PFSK-1 (cell line): Measurements from ENCODE around the gene PCMT1.

ENCODE experiments used
- FOXP2 ChIP-seq: optimal IDR thresholded peaks from 2 replicates; pipeline ENCODE3; 2011; ENCODE audit warnings: borderline replicate concordance, control low read depth, inconsistent platforms; ENCODE audit not compliant: insufficient read depth; ENCODE audit errors: extremely low read length, extremely low read depth
- POLR2AphosphoS5 ChIP-seq: IDR thresholded peaks from 2 replicates; pipeline ENCODE4 v1.6.1; 2012; ENCODE audit warnings: low read depth, mild to moderate bottlenecking, control low read depth, low read length, moderate library complexity
- REST ChIP-seq, 2 experiments: IDR thresholded peaks; 2 replicates each; pipeline versions ENCODE4 v1.6.1 to v1.8.0; 2011 to 2012; ENCODE audit warnings: low read depth in 2 of 2, low read length in 2 of 2, control low read depth in 1 of 2, inconsistent platforms in 1 of 2, mild to moderate bottlenecking in 1 of 2, moderate library complexity in 1 of 2; ENCODE audit not compliant: insufficient read depth in 1 of 2
- SIN3A ChIP-seq: IDR thresholded peaks from 2 replicates; pipeline ENCODE4 v1.6.1; 2012; ENCODE audit warnings: mild to moderate bottlenecking, low read length, moderate library complexity, borderline replicate concordance; ENCODE audit not compliant: insufficient read depth
- TAF1 ChIP-seq: IDR thresholded peaks from 2 replicates; pipeline ENCODE4 v1.6.1; 2012; ENCODE audit warnings: low read length, control low read depth, borderline replicate concordance; ENCODE audit not compliant: insufficient read depth

The PCMT1 gene

GRCh38 chr6:149855040-149855654 is 105.6 kb downstream of the PCMT1 start:
- TF ChIP-seq TAF1 = no peak
- TF ChIP-seq SIN3A = no peak
- TF ChIP-seq POLR2AphosphoS5 = no peak
- no peak for TF ChIP-seq FOXP2
- no peak for TF ChIP-seq REST (IDR thresholded peaks at IDR 0.05; ENCODE audit: insufficient read depth in 1 of 2, low read depth in 2 of 2, low read length in 2 of 2)

- TF ChIP-seq SIN3A (no peak), FOXP2 (no peak), POLR2AphosphoS5 (no peak), TAF1 (no peak), REST (IDR thresholded peaks at IDR 0.05; ENCODE audit: insufficient read depth in 1 of 2, low read depth in 2 of 2, low read length in 2 of 2) (no peak)
Observed at GRCh38 chr6:149855741-149856140, 106.2 kb downstream of the PCMT1 start.

DNA sequence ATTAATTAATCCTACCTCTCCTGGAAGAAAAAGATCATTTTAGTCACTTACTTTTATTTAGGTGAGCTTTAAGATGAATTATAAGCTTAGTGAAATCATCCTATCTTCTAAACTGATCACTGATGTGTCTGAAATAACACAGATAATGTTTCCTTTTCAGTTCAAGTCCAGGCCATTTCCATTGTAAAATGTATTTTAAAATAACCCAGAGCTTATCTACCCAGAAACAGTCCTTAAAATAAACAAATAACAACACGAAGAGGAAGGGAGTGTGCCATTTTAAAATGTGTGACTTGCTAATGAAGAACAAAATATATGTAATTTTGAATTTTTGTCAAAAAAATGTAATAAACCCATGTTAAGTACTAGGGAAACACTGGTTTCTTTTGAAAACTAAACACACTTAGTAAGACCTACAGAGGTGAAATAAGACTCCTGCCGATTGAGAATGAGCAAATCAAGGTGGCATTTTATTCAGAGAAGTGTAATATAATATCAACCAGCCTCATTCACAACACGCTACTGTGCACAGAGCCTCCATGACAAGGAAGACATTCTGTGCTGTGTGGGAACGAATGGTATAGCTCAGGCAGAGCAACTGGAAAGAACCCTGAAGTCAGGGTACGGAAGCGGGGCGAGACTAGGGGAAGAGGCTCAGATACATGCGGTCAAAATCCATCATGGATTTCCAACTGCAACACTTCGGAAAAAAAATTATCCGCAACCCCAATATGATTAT is 106.9 kb downstream of the PCMT1 start:
- TF ChIP-seq TAF1 (no peak), SIN3A (no peak), FOXP2 (no peak), REST (IDR thresholded peaks at IDR 0.05; ENCODE audit: insufficient read depth in 1 of 2, low read depth in 2 of 2, low read length in 2 of 2) (no peak)

- TF ChIP-seq FOXP2 = no peak
- no peak for TF ChIP-seq POLR2AphosphoS5
- no peak for TF ChIP-seq SIN3A
- TF ChIP-seq TAF1 = no peak
- no peak for TF ChIP-seq REST (IDR thresholded peaks at IDR 0.05; ENCODE audit: insufficient read depth in 1 of 2, low read depth in 2 of 2, low read length in 2 of 2)
Observed at GRCh38 chr6:149857541-149857940, 108.0 kb downstream of the PCMT1 start.
